ENCODE data around the gene TMEM208.

GRCh38 chr16:67190041-67190440 lies 36.9 kb upstream of the TMEM208 start, which contains the start of gene EXOC3L1:
- TF ChIP-seq CTCF (IDR thresholded peaks at IDR 0.05) (no peak), POLR2A (IDR thresholded peaks at IDR 0.05) (no peak)
